Sigmoid colon (tissue), 7 donors: ENCODE data around the gene FAM193A. TPM values are rescaled to one million over a fixed set of nuclear protein-coding genes. Genes with fewer than 3 reads are reported as not detected.
"Not testable (repeated sequence)": the region's sequence is repeated elsewhere in the genome, so short reads cannot be mapped to it uniquely, and the experiment has no call there.

Source experiments
- DNase-seq: peaks from one replicate; pipeline ENCODE4 v3.0.0-alpha.2; 2019
- H3K27ac ChIP-seq, 4 donors: fragments of 200-600 bp; sonication (generic); one replicate each; pipeline ENCODE4 v1.5.1; 2016 to 2019; ENCODE audit warnings: mild to moderate bottlenecking in 1 of 4
- H3K27me3 ChIP-seq, 3 donors: fragments of 200-600 bp; sonication (generic); one replicate each; pipeline ENCODE4 v1.5.1; 2019; ENCODE audit warnings: mild to moderate bottlenecking in 1 of 3
- H3K36me3 ChIP-seq, 4 donors: fragments of 200-600 bp; sonication (generic); one replicate each; pipeline ENCODE4 v1.5.1; 2016 to 2019
- H3K4me1 ChIP-seq, 4 donors: fragments of 200-600 bp; sonication (generic); one replicate each; pipeline ENCODE4 v1.5.1; 2017 to 2019
- H3K4me3 ChIP-seq, 4 donors: fragments of 200-600 bp; sonication (generic); one replicate each; pipeline ENCODE4 v1.5.1; 2017 to 2019; ENCODE audit warnings: mild to moderate bottlenecking in 2 of 4, moderate library complexity in 1 of 4
- H3K9me3 ChIP-seq, 4 donors: fragments of 200-600 bp in 3 of 4; sonication (generic) in 3 of 4; one replicate each; pipeline versions ENCODE4 v1.5.1 to v1.6.1; 2013 to 2019
- EP300 ChIP-seq, 4 donors: sonication (generic); formaldehyde crosslinking; IDR thresholded peaks; one replicate each; pipeline ENCODE4 v1.6.1; 2017; ENCODE audit warnings: antibody characterized with exemption in 4 of 4
- POLR2A ChIP-seq, 2 donors: fragments of 450-650 bp; IDR thresholded peaks; one replicate each; pipeline ENCODE4 v1.6.1; 2016; ENCODE audit warnings: antibody characterized with exemption in 2 of 2, mild to moderate bottlenecking in 2 of 2, moderate library complexity in 2 of 2
- POLR2AphosphoS5 ChIP-seq, 4 donors: sonication (generic); formaldehyde crosslinking; IDR thresholded peaks; one replicate each; pipeline ENCODE4 v1.6.1; 2017; ENCODE audit warnings: antibody characterized with exemption in 4 of 4
- WGBS, 2 donors: extraction: QIAGEN DNeasy Blood & Tissue Kit; methylation state at CpG; one replicate each; pipeline ENCODE4 v1.1.7; 2013; 5-methylcytosine and 5-hydroxymethylcytosine counted together
- intact Hi-C: fragments of 100-400 bp; cut with DNase I; formaldehyde crosslinking; loops from one replicate; pipeline ENCODE4 v1.15.1; 2023
- polyA plus RNA-seq, 3 donors: library from polyadenylated mRNA; stranded (reverse); fragments of 200-250 nt; gene quantifications; one replicate each; pipeline ENCODE4 v1.2.3, GENCODE V29; 2013
- total RNA-seq, 4 donors: library from RNA; depleted of rRNA; stranded (reverse); fragments of >200 nt; gene quantifications; one replicate each; pipeline ENCODE4 v1.1.0, GENCODE V29; 2016
- TF ChIP-seq, protein P1 (sequence below), 4 experiments: fragments of 450-650 bp in 3 of 4; fragments of 200-600 bp in 1 of 4; IDR thresholded peaks; one replicate each; pipeline ENCODE4 v1.5.1; 2016 to 2019; ENCODE audit warnings: antibody characterized with exemption in 4 of 4, mild to moderate bottlenecking in 3 of 4, moderate library complexity in 2 of 4
- donor health status: healthy with polysubstance abuse.
- donor health status: Bipolar disorder and iron deficiency.
- donor health status: healthy.

FAM193A gene
- total and polyA plus RNA-seq, 7 donors, result 6.0 to 32.4 (median 17.4) TPM

GRCh38 chr4:2733001-2733843 is 196.8 kb downstream of the FAM193A start:
- peak; percentile 50 for DNase-seq
- no peaks in the 10 kb centered on the region for H3K9me3 ChIP-seq
- H3K4me3 ChIP-seq, result no peak overlapping the region
- intact Hi-C loops, result no loop called here
- 89 to 90% methylated on average over 21 of the region's 21 CpGs for WGBS, 2 donors
- H3K36me3 ChIP-seq, result peaks cover 10 to 49% (median 22%) of the 10 kb centered on the region in 4 donors
- no peaks in the 10 kb centered on the region for H3K4me1 ChIP-seq
- H3K27me3 ChIP-seq, result no peaks in the 10 kb centered on the region
- TF ChIP-seq POLR2A (IDR thresholded peaks at IDR 0.05) (no peak), EP300 (IDR thresholded peaks at IDR 0.05) (no peak), POLR2AphosphoS5 (IDR thresholded peaks at IDR 0.05) (no peak)
- TF ChIP-seq, protein P1, sequence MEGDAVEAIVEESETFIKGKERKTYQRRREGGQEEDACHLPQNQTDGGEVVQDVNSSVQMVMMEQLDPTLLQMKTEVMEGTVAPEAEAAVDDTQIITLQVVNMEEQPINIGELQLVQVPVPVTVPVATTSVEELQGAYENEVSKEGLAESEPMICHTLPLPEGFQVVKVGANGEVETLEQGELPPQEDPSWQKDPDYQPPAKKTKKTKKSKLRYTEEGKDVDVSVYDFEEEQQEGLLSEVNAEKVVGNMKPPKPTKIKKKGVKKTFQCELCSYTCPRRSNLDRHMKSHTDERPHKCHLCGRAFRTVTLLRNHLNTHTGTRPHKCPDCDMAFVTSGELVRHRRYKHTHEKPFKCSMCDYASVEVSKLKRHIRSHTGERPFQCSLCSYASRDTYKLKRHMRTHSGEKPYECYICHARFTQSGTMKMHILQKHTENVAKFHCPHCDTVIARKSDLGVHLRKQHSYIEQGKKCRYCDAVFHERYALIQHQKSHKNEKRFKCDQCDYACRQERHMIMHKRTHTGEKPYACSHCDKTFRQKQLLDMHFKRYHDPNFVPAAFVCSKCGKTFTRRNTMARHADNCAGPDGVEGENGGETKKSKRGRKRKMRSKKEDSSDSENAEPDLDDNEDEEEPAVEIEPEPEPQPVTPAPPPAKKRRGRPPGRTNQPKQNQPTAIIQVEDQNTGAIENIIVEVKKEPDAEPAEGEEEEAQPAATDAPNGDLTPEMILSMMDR (IDR thresholded peaks at IDR 0.05), result no peak
- H3K27ac ChIP-seq, result no peak overlapping the region

DNA sequence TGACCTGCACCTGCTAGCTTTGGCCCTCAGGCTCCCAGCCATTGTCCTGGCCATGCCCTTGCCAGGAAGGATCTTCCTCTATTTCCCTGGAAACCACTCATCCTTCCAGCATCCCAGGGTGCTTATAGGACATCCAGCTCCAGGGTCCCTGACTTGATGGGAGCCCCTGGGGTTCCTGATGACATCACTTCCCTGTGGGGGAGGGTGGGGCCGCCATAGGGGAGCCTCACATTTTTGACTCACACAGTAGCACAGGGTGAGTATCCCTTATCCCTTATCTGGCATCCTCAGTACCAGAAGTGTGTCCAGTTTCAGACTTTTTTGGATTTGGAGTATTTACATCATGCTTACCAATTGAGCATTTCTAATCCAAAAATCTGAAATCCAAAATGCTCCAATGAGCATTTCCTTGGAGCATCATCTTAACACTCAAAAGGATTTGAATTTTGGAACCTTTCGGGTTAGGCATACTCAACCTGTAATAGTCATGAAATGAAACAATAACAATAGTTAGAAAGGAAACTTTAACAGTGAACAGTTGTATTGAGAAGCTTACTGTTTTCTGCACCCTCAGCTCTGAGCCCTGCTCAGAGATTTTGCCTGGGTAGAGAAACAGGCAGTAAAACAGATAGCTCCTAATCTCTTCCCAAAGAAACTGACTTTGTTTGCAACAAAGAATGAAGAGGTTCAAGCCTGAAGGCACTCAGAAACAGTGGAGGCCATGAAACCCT is 197.6 kb downstream of the FAM193A start:
- no peak overlapping the region for H3K27ac ChIP-seq
- no peaks in the 10 kb centered on the region for H3K4me1 ChIP-seq
- intact Hi-C loops, result no loop called here
- 86 to 94% methylated on average over 2 of the region's 2 CpGs for WGBS, 2 donors
- TF ChIP-seq EP300 (IDR thresholded peaks at IDR 0.05) (no peak), POLR2A (IDR thresholded peaks at IDR 0.05) (no peak), POLR2AphosphoS5 (IDR thresholded peaks at IDR 0.05) (no peak)
- TF ChIP-seq, protein P1 (IDR thresholded peaks at IDR 0.05), result no peak
- no peak overlapping the region for H3K4me3 ChIP-seq
- H3K9me3 ChIP-seq, result no peaks in the 10 kb centered on the region
- DNase-seq, result peak; percentile 42
- no peaks in the 10 kb centered on the region for H3K27me3 ChIP-seq
- peaks cover 10 to 46% (median 22%) of the 10 kb centered on the region in 4 donors for H3K36me3 ChIP-seq

DNA sequence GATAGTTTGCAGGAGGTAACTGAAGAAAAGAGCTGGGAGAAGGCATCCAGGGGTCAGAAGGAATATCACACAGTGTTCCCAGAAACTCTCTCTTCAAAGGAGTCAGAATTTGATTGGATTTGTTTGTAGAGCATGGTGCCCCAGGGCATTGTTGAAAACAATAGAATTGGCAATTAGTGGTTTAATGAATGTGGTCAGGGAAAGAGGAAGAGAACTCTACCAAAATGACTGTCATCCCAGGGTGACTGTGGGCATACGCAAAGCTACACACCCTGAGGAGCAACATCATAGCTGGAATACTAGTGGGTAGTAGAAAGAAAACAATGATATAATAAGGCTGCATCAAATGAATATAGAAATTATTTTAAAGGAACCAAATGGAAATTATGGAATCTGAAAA is 198.2 kb downstream of the FAM193A start:
- intact Hi-C loops, result no loop called here
- 83 to 90% methylated on average over 1 of the region's 1 CpG for WGBS, 2 donors
- Histone ChIP-seq H3K36me3 (peaks cover 10 to 40% (median 21%) of the 10 kb centered on the region in 4 donors), H3K9me3 (no peaks in the 10 kb centered on the region), H3K27me3 (no peaks in the 10 kb centered on the region), H3K4me1 (no peaks in the 10 kb centered on the region), H3K4me3 (no peak overlapping the region), H3K27ac (no peak overlapping the region)
- no peak for DNase-seq
- TF ChIP-seq POLR2AphosphoS5 (IDR thresholded peaks at IDR 0.05), result no peak
- TF ChIP-seq POLR2A (IDR thresholded peaks at IDR 0.05), result no peak
- no peak for TF ChIP-seq EP300 (IDR thresholded peaks at IDR 0.05)
- TF ChIP-seq, protein P1 (IDR thresholded peaks at IDR 0.05), result no peak

- no peak overlapping the region for H3K4me3 ChIP-seq
- H3K9me3 ChIP-seq, result no peaks in the 10 kb centered on the region
- no peak for DNase-seq
- no peak overlapping the region for H3K27ac ChIP-seq
- intact Hi-C loops, result no loop called here
- peaks cover 10 to 32% (median 19%) of the 10 kb centered on the region in 4 donors for H3K36me3 ChIP-seq
- H3K4me1 ChIP-seq, result no peaks in the 10 kb centered on the region
- no peaks in the 10 kb centered on the region for H3K27me3 ChIP-seq
- TF ChIP-seq POLR2AphosphoS5 (IDR thresholded peaks at IDR 0.05), result no peak
- TF ChIP-seq EP300 (IDR thresholded peaks at IDR 0.05), result no peak
- TF ChIP-seq, protein P1 (IDR thresholded peaks at IDR 0.05), result no peak
- TF ChIP-seq POLR2A (IDR thresholded peaks at IDR 0.05), result no peak
Observed at GRCh38 chr4:2735869-2736268, 199.4 kb downstream of the FAM193A start.

GRCh38 chr4:2738296-2738695 is 201.8 kb downstream of the FAM193A start:
- intact Hi-C loops, H3K4me1 ChIP-seq, H3K27me3 ChIP-seq, H3K4me3 ChIP-seq, H3K27ac ChIP-seq, H3K9me3 ChIP-seq, DNase-seq: not testable (repeated sequence)
- 98% methylated on average over 2 of the region's 2 CpGs for WGBS, 2 donors
- peaks cover 4 to 29% (median 6%) of the 10 kb centered on the region in 4 donors for H3K36me3 ChIP-seq
